HG02981 (cell line): ENCODE results near the gene CYP1B1.
"Not testable (repeated sequence)": the region's sequence is repeated elsewhere in the genome, so short reads cannot be mapped to it uniquely, and the experiment has no call there.

Experiments used
- ATAC-seq: cut with Tn5 transposase; IDR thresholded peaks from one replicate; pipeline ENCODE4 v1.9.1; 2021; ENCODE audit warnings: mild to moderate bottlenecking, moderate library complexity; ENCODE audit not compliant: unreplicated experiment

Gene CYP1B1

DNA sequence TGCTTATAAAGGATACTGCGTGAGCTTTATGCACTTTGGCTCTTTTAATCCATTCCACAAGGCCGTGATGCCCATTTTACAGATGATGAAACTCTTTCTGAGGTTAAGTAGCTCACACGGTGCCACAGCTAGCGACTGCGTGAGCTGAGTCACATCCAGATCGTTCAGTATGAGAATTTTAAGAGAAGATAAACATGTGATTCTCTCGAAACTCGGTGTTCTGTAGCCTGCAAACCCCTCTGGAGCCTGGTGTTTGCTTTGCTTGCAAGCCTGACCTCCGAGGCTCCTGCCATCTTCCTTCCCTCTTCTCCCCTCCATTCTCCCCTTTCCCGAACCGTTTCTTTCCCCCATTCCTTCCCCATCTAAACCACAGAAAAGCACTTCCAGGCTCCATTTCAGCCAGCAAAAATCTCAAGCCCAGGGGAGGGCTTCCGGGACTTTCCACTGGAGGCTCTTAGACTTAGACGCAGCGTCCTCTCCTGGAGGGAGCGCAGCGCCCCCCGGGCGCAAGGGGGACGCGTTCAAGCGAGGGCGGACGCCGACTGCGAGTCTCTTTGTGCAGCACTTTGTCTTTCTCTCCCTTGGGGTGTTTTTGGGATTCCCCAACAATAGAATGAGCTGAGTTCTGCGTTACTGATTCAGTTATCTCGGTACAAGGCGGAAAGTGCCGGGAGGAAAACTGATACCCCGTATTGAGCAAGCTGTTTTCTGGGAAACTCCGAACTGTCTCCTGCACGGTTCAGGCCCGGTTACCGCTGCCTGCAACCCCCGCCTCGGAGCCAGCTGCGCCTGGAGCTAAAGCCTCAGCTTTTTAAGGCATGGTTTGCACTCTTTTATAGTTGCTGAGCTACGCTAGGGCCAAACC is 38.0 kb downstream of the CYP1B1 start:
- peak; percentile 63 for ATAC-seq

DNA sequence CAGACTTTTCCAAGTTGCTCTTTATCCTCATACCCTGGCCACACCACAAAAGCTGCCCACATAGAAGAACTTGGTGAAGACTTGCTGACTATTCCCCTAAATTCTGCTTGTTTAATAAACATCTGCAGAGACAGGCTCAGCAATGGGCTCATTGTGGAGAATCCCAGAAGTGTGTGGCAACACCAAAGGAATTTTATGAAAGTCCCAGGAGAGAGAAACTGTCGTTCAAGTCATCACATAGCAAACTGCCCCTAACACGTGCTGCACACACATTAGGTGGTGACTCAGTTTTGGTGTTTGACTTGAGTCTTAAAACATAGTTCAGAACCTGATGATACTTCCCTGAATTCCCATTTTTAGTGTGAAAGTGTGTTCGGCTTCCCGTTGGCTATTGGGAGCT is 38.6 kb downstream of the CYP1B1 start:
- ATAC-seq, result no peak

DNA sequence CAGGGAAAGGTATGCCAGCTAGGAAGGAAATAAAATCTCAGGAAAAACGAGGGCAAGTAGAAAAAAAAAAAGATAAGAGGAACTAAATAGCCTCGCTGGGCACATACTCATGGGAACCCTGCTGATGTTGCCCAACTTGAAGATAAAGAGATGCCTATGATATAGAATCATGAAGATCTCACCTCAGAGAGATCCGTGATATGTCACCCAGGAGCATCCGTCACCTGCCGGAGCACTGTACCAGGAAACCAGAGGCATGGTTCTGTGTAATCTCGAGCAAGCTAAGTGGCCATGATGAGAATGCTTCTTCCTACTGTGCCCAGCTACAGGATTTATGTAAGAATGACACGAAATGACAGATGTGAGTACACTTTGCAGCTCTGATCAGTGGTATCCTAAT is 40.0 kb downstream of the CYP1B1 start:
- no peak for ATAC-seq

DNA sequence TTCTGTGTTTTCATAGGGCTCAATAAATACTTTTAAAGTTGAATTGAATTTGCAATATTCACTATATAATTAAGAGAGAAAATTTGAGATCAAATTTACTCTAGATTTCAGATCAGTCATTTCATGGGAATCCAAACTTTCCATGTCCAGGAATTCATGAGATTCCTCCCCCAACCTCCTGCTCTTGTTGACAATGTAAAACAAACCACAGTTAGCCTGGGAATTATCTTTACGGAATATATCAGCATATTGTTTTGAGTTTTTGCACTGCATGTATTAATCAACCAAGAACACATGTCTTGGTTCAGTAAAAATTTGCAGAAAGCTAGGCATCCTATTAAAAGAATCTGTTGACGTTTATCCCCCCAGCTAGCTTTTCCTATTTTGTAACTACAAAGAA is 42.3 kb downstream of the CYP1B1 start:
- ATAC-seq, result no peak

DNA sequence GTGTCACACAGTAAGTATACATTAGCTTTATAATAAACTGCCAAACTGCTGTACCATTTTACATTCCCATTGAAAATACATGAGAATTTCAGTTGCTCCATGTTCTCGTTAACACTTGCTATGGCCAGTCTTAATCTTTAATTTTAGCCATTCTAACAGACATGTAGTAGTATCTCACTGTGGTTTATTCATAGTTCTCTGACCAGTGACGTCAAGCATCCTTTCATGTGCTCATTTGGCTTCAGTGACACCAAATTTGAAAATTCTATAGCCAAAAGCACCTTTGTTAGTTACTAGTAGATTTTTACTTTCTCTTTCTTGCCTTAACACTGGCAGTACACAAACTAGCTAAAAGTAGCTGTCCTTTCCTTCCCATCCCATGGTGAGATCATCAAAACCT is 43.0 kb downstream of the CYP1B1 start:
- no peak for ATAC-seq

DNA sequence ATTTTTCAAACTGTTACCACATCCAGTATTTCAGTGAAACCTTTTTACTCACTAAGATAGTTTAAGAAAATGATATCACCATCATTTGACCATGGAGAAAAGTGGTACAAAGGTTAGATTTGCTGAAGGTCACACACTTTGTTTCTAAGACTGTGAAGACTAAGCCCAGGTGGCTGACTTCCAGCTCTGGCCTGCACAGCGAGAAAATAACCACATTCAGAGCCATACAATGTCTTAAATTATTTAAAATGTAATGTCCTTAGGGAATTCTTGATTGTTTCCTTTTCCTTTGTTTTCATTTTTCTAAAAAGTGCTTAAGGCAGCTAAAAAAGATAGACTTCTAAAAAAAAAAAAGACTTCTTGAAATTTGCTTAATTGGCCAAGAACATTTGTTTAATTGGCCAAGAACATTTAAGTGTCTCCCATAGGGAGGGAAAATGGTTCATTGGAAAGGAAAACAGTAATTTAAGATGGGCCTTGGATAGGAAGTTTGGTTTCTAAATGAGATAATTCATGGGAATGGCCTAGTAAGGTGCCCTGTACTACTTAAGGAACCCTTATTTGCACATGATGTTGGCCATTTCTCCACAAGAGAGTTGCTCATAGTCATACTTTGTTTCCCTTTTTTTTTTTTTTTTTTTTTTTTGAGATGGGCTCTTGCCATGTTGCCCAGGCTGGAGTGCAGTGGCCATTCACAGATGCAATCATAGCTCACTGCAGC is 45.2 kb downstream of the CYP1B1 start:
- ATAC-seq, result no peak

DNA sequence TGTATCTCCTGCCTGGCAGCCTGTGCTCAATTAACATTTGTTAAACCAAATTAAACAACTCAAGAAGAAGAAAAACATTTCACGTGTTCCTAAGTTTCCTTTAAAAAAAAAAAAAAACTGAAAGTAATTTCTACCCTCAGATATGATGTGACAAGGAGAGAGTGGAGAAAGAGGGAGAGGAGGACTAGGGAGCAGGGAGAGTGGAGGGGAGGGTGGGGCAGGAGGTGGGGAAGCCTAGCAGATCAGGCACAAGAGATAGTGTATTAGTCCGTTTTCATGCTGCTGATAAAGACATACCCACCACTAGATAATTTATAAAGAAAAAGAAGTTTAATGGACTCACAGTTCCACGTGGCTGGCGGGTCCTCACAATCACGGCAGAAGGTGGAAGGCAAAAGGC is 46.4 kb downstream of the CYP1B1 start:
- no peak for ATAC-seq

DNA sequence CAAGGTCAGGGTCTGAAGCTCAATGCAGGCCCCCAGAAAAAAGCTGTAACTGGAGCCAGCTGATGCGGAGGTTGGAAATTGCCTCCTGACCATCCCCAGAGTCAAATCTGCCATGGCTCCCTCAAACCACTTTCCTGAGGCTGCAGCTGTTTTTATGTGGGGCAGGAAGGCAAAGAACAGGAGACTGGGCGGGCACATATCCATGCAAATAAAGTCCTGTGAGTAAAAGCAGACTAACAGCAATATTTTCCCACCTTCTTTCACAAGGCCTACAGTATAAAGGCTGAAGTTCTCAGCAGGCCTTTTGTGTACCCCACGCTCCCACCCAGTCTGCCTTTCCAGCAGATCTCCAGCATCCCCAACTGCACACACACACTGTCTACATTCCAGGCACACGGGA is 47.1 kb downstream of the CYP1B1 start:
- ATAC-seq, result no peak

DNA sequence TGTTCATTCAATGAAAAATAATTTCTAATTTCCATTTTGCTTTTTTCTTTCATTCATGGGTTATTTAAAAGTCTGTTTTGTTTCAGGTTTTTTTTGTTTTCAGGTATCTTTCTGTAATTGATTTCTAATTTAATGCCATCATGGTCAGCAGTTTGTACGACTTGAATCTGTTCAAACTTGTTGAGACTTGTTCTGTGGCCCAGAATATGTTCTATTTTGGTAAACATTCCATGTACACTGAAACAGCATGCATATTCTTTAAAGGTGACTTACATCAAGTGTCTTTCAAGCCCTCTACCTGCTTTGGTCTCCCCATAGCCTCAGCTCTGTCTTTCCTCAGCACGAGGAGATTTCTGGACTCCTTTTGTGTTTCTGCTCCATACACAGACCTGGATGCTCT is 49.1 kb downstream of the CYP1B1 start:
- ATAC-seq, result no peak

DNA sequence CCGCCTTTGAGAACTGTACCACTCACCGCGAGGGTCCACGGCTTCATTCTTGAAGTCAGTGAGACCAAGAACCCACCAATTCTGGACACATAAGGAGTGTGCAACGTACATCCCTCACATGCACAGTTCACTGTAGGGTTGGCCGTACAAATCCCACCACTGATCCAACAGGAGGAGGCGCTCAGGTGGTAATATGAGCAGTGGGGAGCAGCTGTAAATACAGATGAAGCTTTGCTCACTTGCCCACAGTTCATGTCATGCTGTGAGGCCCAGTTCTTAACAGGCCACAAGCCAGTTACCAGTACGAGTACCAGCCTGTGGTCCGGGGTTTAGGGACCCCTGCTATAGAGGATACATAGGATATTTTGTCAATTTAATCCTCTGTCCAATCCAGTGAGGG is 54.4 kb downstream of the CYP1B1 start:
- ATAC-seq, result no peak

DNA sequence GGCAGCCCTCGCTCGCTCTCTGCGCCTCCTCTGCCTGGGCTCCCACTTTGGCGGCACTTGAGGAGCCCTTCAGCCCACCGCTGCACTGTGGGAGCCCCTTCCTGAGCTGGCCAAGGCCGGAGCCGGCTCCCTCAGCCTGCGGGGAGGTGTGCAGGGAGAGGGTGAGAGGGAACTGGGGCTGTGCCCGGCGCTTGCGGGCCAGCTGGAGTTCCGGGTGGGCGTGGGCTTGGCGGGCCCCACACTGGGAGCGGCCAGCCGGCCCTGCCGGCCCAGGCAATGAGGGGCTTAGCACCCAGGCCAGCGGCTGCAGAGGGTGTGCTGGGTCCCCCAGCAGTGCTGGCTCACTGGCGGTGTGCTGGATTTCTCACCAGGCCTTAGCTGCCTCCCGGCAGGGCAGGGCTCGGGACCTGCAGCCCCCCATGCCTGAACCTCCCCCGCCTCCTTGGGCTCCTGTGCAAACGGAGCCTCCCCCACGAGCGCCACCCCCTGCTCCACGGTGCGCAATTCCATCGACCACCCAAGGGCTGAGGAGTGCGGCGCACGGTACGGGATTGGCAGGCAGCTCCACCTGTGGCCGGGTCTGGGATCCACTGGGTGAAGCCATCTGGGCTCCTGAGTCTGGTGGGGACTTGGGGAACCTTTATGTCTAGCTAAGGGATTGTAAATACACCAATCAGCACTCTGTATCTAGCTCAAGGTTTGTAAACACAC is 55.4 kb downstream of the CYP1B1 start:
- not testable (repeated sequence) for ATAC-seq

DNA sequence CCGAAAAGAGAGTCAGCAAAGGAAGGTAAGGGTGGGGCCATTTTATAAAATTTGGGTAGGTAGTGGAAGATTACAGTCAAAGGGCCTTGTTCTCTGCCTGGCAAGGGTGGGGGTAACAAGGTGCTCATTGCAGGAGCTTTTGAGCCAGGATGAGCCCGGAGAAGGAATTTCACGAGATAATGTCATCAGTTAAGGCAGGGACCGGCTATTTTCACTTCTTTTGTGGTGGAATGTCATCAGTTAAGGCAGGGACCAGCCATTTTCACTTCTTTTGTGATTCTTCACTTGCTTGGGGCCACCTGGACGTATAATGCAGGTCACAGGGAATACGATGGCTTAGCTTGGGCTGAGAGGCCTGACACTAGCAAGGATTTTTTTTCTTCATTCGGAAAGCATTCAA is 58.1 kb downstream of the CYP1B1 start:
- no peak for ATAC-seq
